ENCODE results near the gene SNAPC5. TPM values are rescaled to one million over a fixed set of nuclear protein-coding genes. Genes with fewer than 3 reads are reported as not detected.

SNAPC5 gene
- total and polyA plus RNA-seq, 2 of the 13 experiments (the other 11 are each of a cell fraction or from before 2014, with no cell fraction given) = 14.8 to 36.2 TPM

DNA sequence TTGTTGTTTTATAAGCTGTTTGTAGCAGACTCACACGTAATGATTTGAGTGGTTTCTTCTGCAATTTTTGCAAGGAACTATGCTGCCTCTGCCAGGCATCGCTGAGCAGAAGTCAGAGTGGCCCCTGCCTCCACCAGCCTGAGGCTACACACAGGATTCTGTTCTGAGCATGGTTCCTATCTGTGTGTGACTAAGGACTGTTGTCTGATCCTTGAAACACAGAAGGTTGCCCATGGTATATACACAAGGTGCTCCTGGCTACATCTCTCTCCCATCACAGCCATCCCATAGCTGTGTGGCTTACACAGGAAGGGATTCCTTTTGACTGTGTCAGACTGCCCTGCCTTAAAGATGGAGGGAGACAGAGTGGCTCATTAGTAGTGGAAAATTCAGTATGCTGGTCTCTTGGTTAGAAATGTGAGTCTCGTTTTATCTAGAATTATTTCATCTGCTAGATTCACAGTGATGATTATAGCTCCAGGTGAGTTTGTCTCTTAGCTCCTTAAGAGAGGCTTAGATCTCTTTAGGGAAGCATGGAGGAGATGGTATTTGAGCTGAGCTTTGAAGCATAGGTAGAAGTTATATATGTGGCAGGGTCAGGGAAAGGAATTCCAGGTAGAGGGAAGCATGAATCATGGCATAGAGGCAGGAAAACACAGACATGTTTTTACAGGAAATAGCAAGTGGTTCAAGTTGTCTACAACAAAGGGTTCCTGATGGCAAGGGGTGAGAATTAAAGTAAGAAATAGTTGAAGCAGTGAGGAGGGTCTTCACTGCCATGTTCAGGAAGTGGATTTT is 37.5 kb downstream of the SNAPC5 start (continued):
- TF ChIP-seq THAP8 (CRISPR knock-in tag; IDR thresholded peaks at IDR 0.05; ENCODE audit: borderline replicate concordance) = no peak

DNA sequence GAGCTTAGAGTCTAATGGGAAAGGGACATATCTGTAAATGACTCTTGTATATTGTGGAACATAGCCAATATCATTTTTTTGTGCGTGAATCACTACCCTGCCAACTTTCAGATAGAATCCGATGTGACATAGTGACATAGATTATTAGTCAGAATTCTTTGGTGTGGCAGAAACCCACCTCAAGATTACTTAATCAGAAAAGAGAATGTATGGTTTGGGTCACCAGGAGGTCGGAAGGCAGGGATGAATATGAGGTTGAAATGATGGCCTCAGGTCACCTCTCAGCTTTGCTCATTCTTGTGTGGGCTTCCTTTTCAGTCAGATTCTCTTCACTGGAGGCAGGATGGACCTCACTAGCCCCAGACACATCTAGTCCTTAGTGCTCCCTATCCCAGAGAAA is 41.4 kb downstream of the SNAPC5 start:
- Histone ChIP-seq H3K9ac (ENCODE audit: insufficient read depth, low read depth, low read length) (no peak overlapping the region), H3K79me2 (ENCODE audit: insufficient read depth, low read length) (no peaks in the 10 kb centered on the region), H3K36me3 (replicated peaks in 1 of 2; ENCODE audit: control insufficient read depth in 1 of 2, insufficient read depth in 2 of 2, low read length in 2 of 2) (peaks cover 4 to 21% of the 10 kb centered on the region in 2 experiments; a peak in 2 of 5 replicates), H3K27me3 (ENCODE audit: control insufficient read depth in 1 of 2, insufficient read depth in 2 of 2, low read length in 2 of 2) (no peaks in the 10 kb centered on the region), H4K20me1 (ENCODE audit: insufficient read depth, low read length) (no peaks in the 10 kb centered on the region), H3K9me3 (ENCODE audit: low read length) (no peaks in the 10 kb centered on the region), H3K27ac (ENCODE audit: extremely low read length, insufficient read depth, low read length) (no peak overlapping the region), H3K4me2 (ENCODE audit: low read depth, low read length) (no peak overlapping the region), H3K4me1 (ENCODE audit: insufficient read depth, low read length) (peaks cover 27% of the 10 kb centered on the region), H2AFZ (ENCODE audit: low read length) (no peak overlapping the region), H3K4me3 (replicated peaks in 1 of 3; ENCODE audit: insufficient read depth in 1 of 3, low read depth in 2 of 3, low read length in 3 of 3) (no peak overlapping the region)
- POLR2A ChIA-PET = interaction anchor here (0.7 kb wide), 1 partner anchor 15 kb away, joined by 3 read pairs; no protein-coding TSS in a partner anchor
- CTCF ChIA-PET (ENCODE audit: low intra/inter-chr PET ratio, low total read pairs) = no interaction called here
- FAIRE-seq = no peak
- TF ChIP-seq KAT2B (IDR thresholded peaks at IDR 0.05; ENCODE audit: borderline replicate concordance, low read depth, low read length) (no peak), TFDP1 (CRISPR knock-in tag; IDR thresholded peaks at IDR 0.05; ENCODE audit: borderline replicate concordance) (no peak), MATR3 (CRISPR knock-in tag; IDR thresholded peaks at IDR 0.05) (no peak)
- in situ Hi-C loops (cut with HindIII; ENCODE audit: extremely low pct_ligation_motif_present, low pct_unique_long_range_greater_than_20kb) = no loop called here
- DNase-seq (ENCODE audit: low spot score) = no peak
- WGBS (ENCODE audit: low lambda C conversion rate) = 97% methylated on average over 3 of the region's 3 CpGs
- no TSS peak for BruUV-seq (replicated peaks)
- intact Hi-C loops (cut with micrococcal nuclease; ENCODE audit: unreplicated experiment) = no loop called here
- ATAC-seq = no peak

All from HepG2 (cell line).